Left ventricle myocardium superior (tissue), 1 donor: ENCODE data around the gene GPD2. TPM values are rescaled to one million over a fixed set of nuclear protein-coding genes. Genes with fewer than 3 reads are reported as not detected.

Source experiments
- ATAC-seq: fragments of 200-7000 bp; cut with Tn5 transposase; one replicate; pipeline ENCODE4 v1.9.1; 2020; ENCODE audit warnings: mild to moderate bottlenecking, moderate library complexity
- DNase-seq: peaks from one replicate; pipeline ENCODE4 v3.0.0-alpha.2; 2020
- intact Hi-C: fragments of 100-400 bp; cut with micrococcal nuclease; formaldehyde crosslinking; loops from one replicate; pipeline ENCODE4 v1.11.0; 2022
- long read RNA-seq: library from polyadenylated mRNA; unstranded; transcript quantifications from one replicate; pipeline ENCODE4 v2.0.0, GENCODE V29; 2021
- total RNA-seq: library from RNA; stranded (reverse); fragmentation: NEBNext Ultra II Directional; extraction: Animal tissue kit (Norgen Biotek cat#: 25700); gene quantifications from one replicate; pipeline ENCODE4 v1.2.1, GENCODE V29; 2021
- donor health status: DM: no; HTN: yes; CAD: no; lungs with severe emphysema.

Gene GPD2
- 18.5 TPM for total RNA-seq
- long read RNA-seq, full-length matches to known transcripts, result 9 of 12 reads
- long read RNA-seq, partial matches to known transcripts, result 1 of 12 reads
- long read RNA-seq, other reads (novel, unspliced or antisense), result 2 of 12 reads

- peak; percentile 99 for ATAC-seq
- intact Hi-C loops, result no loop called here
- DNase-seq, result peak; percentile 97
Observed at GRCh38 chr2:156435718-156436496, at the start of gene GPD2. Gene GPD2, plus strand, starts transcription at chr2:156436379. Its CDS starts 39,727 bp downstream, at chr2:156476106.

DNA sequence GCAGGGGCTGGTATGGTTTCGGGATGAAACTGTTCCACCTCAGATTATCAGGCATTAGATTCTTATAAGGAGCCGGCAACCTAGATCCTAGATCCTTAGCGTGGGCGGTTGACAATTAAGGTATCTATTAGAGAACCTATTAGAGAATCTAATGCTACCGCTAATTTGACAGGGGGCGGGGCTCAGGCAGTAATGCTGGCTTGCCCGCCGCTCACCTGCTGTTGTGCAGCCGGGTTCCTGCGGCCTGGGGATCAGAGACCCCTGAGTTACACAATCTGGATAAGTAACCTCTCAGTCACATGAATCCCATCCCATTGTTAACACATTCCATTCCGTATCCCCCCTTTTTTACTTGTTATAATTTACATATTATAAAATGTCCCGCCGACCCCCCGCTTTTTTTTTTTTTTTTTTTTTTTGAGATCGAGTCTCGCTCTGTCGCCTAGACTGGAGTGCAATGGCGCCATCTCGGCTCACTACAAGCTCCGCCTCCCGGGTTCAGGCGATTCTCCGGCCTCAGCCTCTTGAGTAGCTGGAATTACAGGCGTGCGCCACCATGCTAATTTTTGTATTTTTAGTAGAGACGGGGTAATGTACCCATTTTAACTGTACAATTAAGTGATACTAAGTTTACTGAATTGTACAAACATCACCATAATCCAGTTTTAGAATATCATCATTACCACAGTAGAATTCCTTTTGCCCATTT, 42.0 kb upstream of the GPD2 start:
- ATAC-seq (no peak), DNase-seq (no peak)
- intact Hi-C loops, result no loop called here

DNA sequence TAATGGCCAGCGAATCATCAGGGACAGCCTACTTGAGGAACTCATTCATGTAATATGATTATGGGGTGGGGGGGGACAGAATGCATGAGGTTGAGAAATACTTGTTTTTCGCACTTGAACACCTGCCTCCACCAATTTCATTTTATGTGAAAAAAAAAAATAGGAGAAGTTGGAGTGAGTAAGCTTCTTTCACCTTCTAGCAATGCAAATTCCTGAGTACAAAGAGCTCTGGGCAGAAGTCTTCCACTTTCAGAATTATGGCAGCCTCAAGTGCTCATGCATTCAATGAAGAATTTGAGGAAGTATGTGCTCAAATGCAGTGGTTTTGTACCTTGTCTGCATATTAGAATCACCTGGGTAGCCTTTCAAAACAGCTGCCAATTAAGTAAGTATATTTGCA, 40.1 kb upstream of the GPD2 start:
- intact Hi-C loops, result loop anchor here (5.0 kb wide), 1 partner anchor 54 kb away; no protein-coding TSS in a partner anchor
- no peak for DNase-seq
- no peak for ATAC-seq

DNA sequence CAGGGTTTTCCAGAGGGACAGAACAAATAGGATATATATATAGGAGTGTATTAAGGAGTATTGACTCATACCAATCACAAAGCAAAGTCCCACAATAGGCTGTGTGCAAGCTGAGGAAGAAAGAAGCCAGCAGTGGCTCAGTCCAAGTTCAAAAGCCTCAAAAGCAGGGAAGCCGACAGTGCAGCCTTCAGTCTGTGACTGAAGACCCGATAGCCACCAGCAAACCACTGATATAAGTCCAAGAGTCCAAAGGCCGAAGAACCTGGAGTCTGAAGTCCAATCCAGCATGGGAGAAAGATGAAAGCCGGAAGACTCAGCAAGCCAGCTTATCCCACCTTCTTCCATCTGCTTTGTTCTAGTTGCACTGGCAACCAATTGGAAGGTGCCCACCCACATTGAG, 39.0 kb upstream of the GPD2 start:
- DNase-seq, result no peak
- intact Hi-C loops, result loop anchor here (5.0 kb wide), 1 partner anchor 55 kb away; no protein-coding TSS in a partner anchor
- no peak for ATAC-seq

- ATAC-seq, result no peak
- DNase-seq, result no peak
- intact Hi-C loops, result loop anchor here (5.0 kb wide), 1 partner anchor 56 kb away; no protein-coding TSS in a partner anchor
Observed at GRCh38 chr2:156398176-156398575, 38.0 kb upstream of the GPD2 start.

- ATAC-seq (no peak), DNase-seq (no peak)
- intact Hi-C loops, result loop anchor here (5.0 kb wide), 1 partner anchor 57 kb away; no protein-coding TSS in a partner anchor
Observed at GRCh38 chr2:156399224-156399949, 36.8 kb upstream of the GPD2 start.

- intact Hi-C loops, result loop anchor here (5.0 kb wide), 1 partner anchor 58 kb away; no protein-coding TSS in a partner anchor
- peak; percentile 96 for ATAC-seq
- DNase-seq, result peak; percentile 90
Observed at GRCh38 chr2:156399950-156400705, 36.1 kb upstream of the GPD2 start.

GRCh38 chr2:156400706-156401678, 35.2 kb upstream of the GPD2 start:
- ATAC-seq (peak; percentile 91), DNase-seq (peak; percentile 77)
- intact Hi-C loops, result no loop called here

GRCh38 chr2:156401861-156402260, 34.3 kb upstream of the GPD2 start:
- ATAC-seq (no peak), DNase-seq (no peak)
- intact Hi-C loops, result no loop called here

DNA sequence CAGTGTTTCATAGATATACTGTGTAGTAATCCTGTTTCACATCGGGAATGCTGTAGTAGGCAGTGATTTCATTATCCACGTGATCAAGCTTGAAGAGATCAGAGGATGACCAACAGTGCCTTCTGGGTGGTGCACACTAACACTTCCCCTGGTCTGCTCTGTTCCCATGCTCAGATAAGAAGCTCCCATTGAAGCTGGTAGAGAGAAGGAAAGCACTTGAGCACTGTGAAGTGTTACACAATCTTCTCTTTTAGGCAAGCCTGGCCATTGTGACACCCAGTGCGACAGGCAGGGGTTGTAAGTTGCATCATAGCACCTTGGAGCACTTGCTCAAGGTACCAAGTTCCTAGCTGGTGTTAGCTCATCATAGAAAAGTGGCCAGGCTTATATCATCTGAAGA, 30.6 kb upstream of the GPD2 start:
- DNase-seq, result no peak
- intact Hi-C loops, result no loop called here
- ATAC-seq, result peak; percentile 63

DNA sequence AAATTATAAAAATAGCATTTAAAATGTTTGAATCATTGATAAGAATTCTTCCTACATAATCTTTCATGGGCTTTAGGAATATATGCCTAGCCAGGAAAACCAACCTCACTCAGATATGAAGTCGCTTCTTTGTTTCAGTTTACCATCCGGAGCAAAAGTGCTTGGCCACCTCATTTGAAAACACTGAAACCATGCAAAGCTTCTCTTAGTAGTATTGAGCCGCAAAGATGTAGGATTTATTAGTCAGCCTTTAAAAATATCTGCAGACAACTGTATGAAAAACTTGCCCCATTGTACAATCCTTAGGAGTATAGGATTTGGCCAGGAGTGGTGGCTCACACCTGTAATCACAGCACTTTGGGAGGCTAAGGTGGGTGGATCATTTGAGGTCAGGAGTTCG, 24.3 kb upstream of the GPD2 start:
- ATAC-seq (no peak), DNase-seq (no peak)
- intact Hi-C loops, result no loop called here

- ATAC-seq (no peak), DNase-seq (no peak)
- intact Hi-C loops, result no loop called here
Observed at GRCh38 chr2:156421851-156422250, 14.3 kb upstream of the GPD2 start.

DNA sequence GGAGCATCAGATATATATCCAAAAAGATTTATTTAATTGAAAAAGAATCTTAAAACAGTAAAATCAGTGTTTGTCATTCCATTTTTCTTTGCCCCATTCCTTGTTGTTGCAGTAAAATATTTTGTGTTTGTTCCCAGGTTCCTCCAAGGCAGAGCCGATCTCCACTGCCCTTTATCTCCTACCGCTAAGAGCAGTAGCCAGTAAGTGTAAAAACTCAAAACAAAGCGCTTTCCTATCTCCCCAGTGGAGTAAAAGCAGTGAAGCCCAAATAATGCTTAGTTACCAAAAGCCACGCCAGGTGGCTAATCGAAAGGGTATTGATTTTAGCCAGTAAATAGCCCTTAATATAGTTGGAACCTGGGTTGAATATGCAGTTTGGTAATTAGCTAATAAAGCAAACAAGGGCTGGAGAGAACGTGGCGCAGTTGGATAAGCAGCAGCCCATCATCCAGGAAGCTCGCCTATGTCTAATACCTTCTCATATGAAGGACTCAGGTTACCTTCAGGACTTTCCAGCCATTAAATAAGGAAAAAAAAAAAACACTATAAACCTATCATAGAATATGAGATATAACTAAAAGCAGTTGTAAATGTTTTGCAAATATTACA, 12.4 kb upstream of the GPD2 start:
- DNase-seq, result no peak
- intact Hi-C loops, result no loop called here
- ATAC-seq, result no peak

- ATAC-seq (no peak), DNase-seq (no peak)
- intact Hi-C loops, result no loop called here
Observed at GRCh38 chr2:156427074-156427473, 9.1 kb upstream of the GPD2 start.

- intact Hi-C loops, result no loop called here
- ATAC-seq (no peak), DNase-seq (no peak)
Observed at GRCh38 chr2:156429211-156429610, 7.0 kb upstream of the GPD2 start.

- no peak for ATAC-seq
- intact Hi-C loops, result no loop called here
- DNase-seq, result no peak
Observed at GRCh38 chr2:156430236-156430979, 5.8 kb upstream of the GPD2 start.

DNA sequence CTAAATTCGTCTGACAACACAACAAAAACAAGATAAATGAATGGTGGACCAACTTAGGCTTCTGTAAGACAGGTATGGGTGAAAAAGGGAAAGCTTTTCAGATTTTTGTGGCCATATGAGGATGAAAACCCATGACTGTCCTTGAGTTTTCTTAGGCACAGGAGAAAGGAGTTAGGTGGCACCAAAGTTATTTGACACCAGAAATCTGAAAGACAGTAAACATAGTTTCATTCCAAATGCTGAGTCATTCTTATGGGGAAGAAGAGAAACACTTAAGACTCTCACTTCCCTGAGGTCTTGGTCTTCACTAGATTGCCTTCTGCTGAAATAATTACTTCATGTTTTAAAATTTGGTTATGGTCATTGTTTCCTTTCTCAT, 5.2 kb upstream of the GPD2 start:
- no peak for ATAC-seq
- intact Hi-C loops, result no loop called here
- no peak for DNase-seq
